GM19324 (cell line): ENCODE measurements around the gene UBASH3A.

Source experiments
- ATAC-seq: cut with Tn5 transposase; IDR thresholded peaks from one replicate; pipeline ENCODE4 v1.9.1; 2021; ENCODE audit warnings: mild to moderate bottlenecking, moderate library complexity; ENCODE audit not compliant: unreplicated experiment, low FRiP score

Gene UBASH3A

GRCh38 chr21:42388740-42389448, 14.8 kb upstream of the UBASH3A start:
- ATAC-seq = no peak

- ATAC-seq = no peak
Measured at GRCh38 chr21:42389449-42389835, 14.3 kb upstream of the UBASH3A start.

DNA sequence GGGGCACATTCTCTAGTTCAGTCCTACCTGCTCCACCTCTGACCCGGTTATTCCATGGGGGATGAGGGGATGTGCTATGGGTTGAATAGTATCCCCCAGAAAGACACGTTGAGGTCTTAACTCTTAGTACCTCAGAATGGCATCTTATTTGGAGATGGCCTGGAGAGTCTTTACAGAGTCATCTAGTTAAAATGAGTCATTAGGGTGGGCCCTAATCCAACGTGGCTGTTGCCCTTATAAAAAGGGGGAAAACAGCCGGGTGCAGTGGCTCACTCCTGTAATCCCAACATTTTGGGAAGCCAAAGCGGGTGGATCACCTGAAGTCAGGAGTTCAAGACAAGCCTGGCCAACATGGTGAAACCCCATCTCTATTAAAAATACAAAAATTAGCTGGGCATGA, 13.5 kb upstream of the UBASH3A start:
- no peak for ATAC-seq

DNA sequence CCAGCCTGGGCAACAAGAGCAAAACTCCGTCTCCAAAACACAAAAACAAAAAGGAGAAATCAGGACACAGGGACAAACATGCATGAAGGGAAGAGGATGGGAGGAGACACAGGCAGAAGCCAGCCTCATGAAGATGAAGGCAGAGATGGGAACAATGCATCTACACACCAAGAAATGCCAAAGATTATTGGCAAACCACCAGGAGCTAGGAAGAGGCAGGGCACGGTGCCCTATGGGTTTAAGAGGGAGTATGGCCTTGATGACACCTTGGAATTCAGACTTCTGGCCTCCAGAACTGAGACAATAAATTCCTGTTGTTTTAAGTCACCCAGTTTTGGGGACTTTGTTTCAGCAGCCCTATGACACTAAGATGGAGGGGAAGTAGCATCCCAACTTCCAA, 13.0 kb upstream of the UBASH3A start:
- ATAC-seq = no peak

DNA sequence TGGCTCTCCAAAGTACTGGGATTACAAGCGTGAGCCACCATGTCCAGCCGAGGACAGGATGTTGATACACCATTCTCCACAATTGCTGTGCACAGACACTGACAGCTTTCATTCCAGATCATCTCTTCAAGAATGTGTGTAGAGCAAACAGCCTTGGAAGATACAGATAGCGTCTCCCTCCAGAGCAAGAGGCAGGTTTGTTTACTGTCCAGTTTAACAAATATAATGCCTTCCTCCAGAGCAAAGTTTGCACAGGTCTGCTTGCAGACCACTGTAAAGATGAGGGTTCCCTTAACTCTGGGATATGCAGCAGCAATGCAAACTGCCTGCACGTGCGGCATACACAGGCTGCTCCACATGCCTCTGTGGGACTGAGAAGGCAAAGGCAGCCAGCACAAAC, 12.4 kb upstream of the UBASH3A start:
- no peak for ATAC-seq

DNA sequence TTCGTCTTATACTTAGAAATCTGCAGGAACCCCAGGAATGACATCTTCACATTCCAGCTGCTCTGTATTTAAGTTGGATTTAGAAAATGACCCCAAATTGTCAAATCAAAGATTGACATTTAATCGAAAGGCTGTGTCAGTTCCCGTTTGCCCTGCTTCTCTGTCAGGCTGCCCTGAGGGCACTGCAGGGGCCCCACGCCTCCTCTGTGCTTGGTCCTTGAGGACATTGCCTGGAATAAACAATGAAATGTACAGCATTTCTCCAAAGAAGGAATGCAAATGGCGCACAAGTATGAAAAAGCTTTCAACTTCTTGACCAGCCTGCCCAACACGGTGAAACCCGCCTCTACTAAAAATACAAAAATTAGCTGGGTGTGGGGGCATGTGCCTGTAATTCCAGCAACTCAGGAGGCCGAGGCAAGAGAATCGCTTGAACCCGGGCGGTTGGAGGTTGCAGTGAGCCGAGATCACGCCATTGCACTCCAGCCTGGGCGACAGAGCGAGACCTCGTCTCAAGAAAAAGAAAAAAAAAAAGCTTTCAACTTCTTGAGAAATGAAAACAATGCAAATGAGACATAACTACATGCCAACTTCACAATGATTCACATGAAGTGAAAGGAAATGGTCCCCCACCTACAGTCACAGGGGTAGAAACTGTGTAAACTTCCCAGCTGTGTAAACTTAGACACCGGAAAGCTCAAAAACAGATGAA, 10.8 kb upstream of the UBASH3A start:
- no peak for ATAC-seq

- ATAC-seq = no peak
Measured at GRCh38 chr21:42393443-42393950, 10.2 kb upstream of the UBASH3A start.

- ATAC-seq = no peak
Measured at GRCh38 chr21:42395302-42395701, 8.4 kb upstream of the UBASH3A start.

GRCh38 chr21:42395905-42396651, 7.6 kb upstream of the UBASH3A start, which contains the start of gene TMPRSS3:
TSS of gene TMPRSS3 (minus strand) at chr21:42396052. CDS start at chr21:42395417, 635 bp downstream.
- no peak for ATAC-seq

DNA sequence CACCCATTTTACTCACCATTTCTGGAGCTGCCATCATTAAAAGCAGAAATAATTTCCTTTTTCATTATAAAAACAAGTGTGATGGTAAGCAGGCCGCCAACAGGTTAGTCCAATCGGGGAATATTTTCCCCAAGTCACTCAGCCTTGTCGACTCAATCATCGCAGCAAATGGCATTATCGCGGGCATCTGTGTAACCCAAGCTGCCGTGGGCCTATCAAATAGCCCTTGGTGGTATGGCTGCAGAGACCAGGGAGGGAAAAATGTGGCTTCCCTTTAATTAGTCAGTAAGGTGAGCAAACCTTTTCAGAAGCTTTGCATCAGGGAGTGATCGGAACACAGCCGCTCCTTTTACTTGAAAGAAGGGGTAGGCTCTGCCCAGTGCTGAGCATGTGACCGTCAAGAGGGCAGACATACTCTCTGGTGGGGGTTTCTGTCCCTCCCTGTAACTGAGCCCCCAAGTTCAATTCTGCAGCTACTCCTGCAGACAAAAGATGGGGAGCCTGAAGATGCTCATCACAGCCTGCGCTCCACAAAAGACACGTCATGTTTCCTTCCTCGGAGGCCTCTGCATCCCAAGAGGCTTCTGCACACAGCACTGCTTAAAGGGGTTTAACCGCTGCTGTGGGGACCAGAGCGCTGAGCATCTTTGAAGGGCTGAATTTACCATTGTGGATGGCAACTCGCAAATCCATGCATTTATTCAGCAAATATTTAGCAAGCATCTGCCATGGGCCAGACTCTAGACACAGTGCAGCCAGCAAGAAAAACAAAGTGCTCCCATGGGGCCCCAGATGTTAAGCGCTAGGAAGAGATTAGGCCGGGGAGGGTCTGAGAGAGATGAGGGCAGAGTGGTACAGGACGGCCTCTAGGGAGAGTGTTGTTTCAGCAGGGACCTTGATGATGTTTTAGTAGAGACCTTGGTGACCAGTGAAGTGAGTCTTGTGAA, 6.6 kb upstream of the UBASH3A start:
- no peak for ATAC-seq

DNA sequence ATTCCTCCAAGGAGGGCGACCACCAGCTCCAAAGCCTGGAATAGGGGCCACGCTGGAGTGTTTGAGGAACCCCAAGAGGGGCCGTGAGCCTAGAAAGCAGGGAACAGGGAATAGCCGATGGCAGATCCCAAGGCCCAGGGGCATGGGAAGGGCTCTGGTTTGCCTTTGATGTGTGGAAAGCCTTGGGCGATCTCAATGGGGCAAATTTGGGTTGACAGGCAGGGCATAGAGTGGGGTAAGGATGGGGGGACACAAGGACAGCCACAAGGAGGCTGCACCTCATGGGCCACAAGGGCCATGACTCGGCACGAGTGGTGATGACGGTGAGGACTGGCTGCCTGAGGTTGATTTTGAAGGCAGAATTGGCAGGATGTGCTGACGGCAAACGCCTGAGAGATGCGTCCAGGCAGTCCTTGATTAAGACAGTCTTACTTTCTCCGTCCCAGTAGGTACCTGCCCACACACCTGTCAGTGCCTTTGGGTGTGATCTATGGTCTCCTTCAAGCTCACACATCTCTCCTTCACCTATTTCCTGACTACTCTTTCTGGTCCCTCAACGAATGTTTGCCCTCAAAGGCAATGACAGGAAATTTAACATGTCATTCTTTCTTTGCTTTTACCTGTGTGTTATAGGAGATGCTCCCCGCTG, 5.8 kb upstream of the UBASH3A start:
- no peak for ATAC-seq

DNA sequence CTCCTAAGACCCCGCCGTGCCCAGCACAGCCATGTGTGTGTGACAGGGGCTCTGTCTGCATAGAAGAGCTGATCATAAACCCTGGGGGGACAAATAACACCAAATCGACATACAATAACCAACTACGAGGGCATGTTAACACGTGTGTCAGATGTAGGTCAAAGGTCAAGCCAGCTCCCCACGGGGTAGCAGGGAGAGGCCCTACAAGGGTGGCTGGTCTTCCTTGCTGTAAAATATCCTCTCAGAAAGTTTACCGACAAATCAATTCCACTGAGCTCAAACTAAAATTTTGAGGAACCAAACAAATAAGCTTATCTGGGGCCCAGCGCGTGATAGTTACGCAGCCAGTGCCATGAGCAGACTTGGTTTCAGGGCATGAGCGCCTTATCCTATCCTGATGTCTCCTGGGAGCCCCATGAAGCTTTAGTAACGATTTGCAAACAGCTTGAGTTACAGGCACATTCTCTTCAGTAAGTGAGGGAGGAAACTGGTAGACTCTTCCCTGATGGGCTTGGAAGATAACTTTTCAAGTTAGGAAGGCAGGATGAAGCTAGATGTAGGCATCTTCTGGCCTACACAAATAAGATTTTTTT, 5.2 kb upstream of the UBASH3A start:
- no peak for ATAC-seq

GRCh38 chr21:42400525-42400924, 3.2 kb upstream of the UBASH3A start:
- ATAC-seq = no peak

GRCh38 chr21:42401154-42401553, 2.5 kb upstream of the UBASH3A start:
- no peak for ATAC-seq

DNA sequence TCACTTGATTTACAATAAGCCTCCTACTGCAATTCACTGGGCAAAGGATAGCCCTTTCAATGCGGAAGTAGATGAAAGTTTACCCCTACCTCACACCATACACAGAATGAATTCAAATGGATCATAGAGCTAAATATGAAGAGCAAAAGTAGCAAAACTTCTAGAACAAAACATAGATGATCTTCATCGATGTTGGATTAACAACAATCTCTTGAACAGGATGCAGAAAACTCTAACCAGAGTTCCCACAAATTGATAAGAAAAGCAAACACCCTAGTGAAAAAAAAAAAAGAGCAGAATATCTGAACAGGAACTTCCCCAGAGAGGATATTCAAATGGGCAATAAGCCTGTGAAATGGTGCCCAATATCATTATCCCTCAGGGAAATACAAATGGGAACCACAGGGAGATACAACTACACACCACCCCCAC, 1.9 kb upstream of the UBASH3A start:
- ATAC-seq = no peak

- no peak for ATAC-seq
Measured at GRCh38 chr21:42404539-42404938, 837 bp downstream of the UBASH3A start.

- no peak for ATAC-seq
Measured at GRCh38 chr21:42405064-42406013, 1.6 kb downstream of the UBASH3A start.

DNA sequence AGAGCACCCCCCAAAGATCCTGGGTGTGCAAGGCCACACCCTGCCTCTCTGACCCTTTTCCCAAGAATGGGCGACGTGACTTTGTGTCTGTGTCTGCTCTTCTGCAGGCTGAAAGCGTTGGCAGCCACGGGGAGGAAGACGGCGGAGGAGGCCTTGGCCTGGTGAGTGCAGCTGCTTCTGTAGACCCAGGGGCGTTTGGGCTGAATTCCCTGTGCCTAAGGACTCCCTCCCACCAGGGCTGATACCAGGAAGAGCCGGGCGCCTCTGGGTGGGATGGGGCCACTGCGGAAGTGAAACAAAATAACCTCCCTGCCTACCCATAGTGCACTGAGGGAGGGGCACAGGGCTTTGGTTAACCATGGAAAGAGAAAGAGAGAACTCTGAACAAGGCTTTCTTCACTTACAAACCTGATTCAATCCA, 2.5 kb downstream of the UBASH3A start:
- no peak for ATAC-seq
